Measurements from ENCODE around the gene GPR148.

Gene GPR148

GRCh38 chr2:130749641-130750040 is 20.8 kb downstream of the GPR148 start:
- DNase-seq (ENCODE audit: low read depth) = no peak

- no peak for DNase-seq (ENCODE audit: low read depth)
Measured at GRCh38 chr2:130754811-130755210, 25.9 kb downstream of the GPR148 start.

- no peak for DNase-seq (ENCODE audit: low read depth)
Measured at GRCh38 chr2:130755256-130756052, 26.6 kb downstream of the GPR148 start, which contains the start of gene AMER3. Gene AMER3 (plus strand): TSS chr2:130755540. CDS start chr2:130762073, 6,533 bp downstream.

- DNase-seq (ENCODE audit: low read depth) = no peak
Measured at GRCh38 chr2:130756053-130756873, 27.4 kb downstream of the GPR148 start.

- DNase-seq (ENCODE audit: low read depth) = no peak
Measured at GRCh38 chr2:130756874-130757668, 28.2 kb downstream of the GPR148 start.

- no peak for DNase-seq (ENCODE audit: low read depth)
Measured at GRCh38 chr2:130759906-130760753, 31.3 kb downstream of the GPR148 start.

- DNase-seq (ENCODE audit: low read depth) = no peak
Measured at GRCh38 chr2:130760754-130761751, 32.2 kb downstream of the GPR148 start.

- no peak for DNase-seq (ENCODE audit: low read depth)
Measured at GRCh38 chr2:130762031-130762909, 33.4 kb downstream of the GPR148 start.

- DNase-seq (ENCODE audit: low read depth) = no peak
Measured at GRCh38 chr2:130762910-130763385, 34.1 kb downstream of the GPR148 start.

GRCh38 chr2:130763405-130763804 is 34.5 kb downstream of the GPR148 start:
- no peak for DNase-seq (ENCODE audit: low read depth)

GRCh38 chr2:130764035-130764820 is 35.4 kb downstream of the GPR148 start:
- no peak for DNase-seq (ENCODE audit: low read depth)

GRCh38 chr2:130764821-130765115 is 35.9 kb downstream of the GPR148 start:
- DNase-seq (ENCODE audit: low read depth) = no peak

- DNase-seq (ENCODE audit: low read depth) = no peak
Measured at GRCh38 chr2:130765464-130765863, 36.6 kb downstream of the GPR148 start.

GRCh38 chr2:130766037-130766436 is 37.2 kb downstream of the GPR148 start:
- no peak for DNase-seq (ENCODE audit: low read depth)

- no peak for DNase-seq (ENCODE audit: low read depth)
Measured at GRCh38 chr2:130766711-130767407, 38.0 kb downstream of the GPR148 start.

GRCh38 chr2:130767408-130767775 is 38.5 kb downstream of the GPR148 start:
- no peak for DNase-seq (ENCODE audit: low read depth)

GRCh38 chr2:130768191-130768855 is 39.5 kb downstream of the GPR148 start:
- DNase-seq (ENCODE audit: low read depth) = no peak

Data from stimulated activated CD8-positive, alpha-beta memory T cell treated with anti-CD3 and anti-CD28 coated beads, Interleukin-15, amount 100 ng/mL, for 24 hours (primary cell).